ENCODE data around the gene ZNF775.

GRCh38 chr7:150390205-150390604, 11.1 kb downstream of the ZNF775 start:
- TF ChIP-seq EZH2 (IDR thresholded peaks at IDR 0.05; ENCODE audit: low read length) (no peak), CTCF (optimal IDR thresholded peaks at IDR 0.05 in 1 of 3, IDR thresholded peaks at IDR 0.05 in 1 of 3, conservative IDR thresholded peaks at IDR 0.05 in 1 of 3; ENCODE audit: extremely low read depth in 1 of 3, insufficient read depth in 2 of 3, low read length in 3 of 3) (no peak)

All from keratinocyte (primary cell).